IMR-90 (cell line): ENCODE data around the gene ABCC4. TPM values are rescaled to one million over a fixed set of nuclear protein-coding genes. Genes with fewer than 3 reads are reported as not detected.

Experiments
- ATAC-seq: fragments of 200-7000 bp; cut with Tn5 transposase; 2 replicates; pipeline ENCODE4 v1.9.1; 2020; ENCODE audit warnings: low read depth, mild to moderate bottlenecking, moderate library complexity
- BruUV-seq: library from RNA; stranded (reverse); fragments of 400-500 nt; replicated peaks from 2 replicates; lab custom pipeline; 2021; lab: Mats Ljungman, UMichigan
- CTCF ChIA-PET: fragments of 300-600 bp; formaldehyde crosslinking; extraction: SDS; loops from one replicate; lab custom pipeline; 2021; ENCODE audit warnings: antibody characterized with exemption; lab: Yijun Ruan, JAX
- POLR2A ChIA-PET: fragments of 300-600 bp; sonication (Branson Sonifier 250); formaldehyde crosslinking; loops from one replicate; lab custom pipeline; 2022; ENCODE audit warnings: antibody characterized with exemption; ENCODE audit not compliant: unreplicated experiment; lab: Charles Lee
- DNase-seq: peaks from one replicate; pipeline ENCODE4 v3.0.0; 2013
- H2AFZ ChIP-seq: replicated peaks from 2 replicates; pipeline ENCODE3; 2013; ENCODE audit warnings: low read length, mild to moderate bottlenecking; ENCODE audit not compliant: poor library complexity
- H2AK5ac ChIP-seq: 2 replicates; pipeline ENCODE4 v1.6.1; 2013; ENCODE audit warnings: low read depth, low read length, inconsistent platforms
- H2AK9ac ChIP-seq: replicated peaks from 2 replicates; pipeline ENCODE3; 2013; ENCODE audit warnings: mild to moderate bottlenecking, low read depth, low read length, moderate library complexity; ENCODE audit not compliant: poor library complexity
- H2BK120ac ChIP-seq: 2 replicates; pipeline ENCODE4 v1.6.1; 2013; ENCODE audit warnings: low read depth, low read length, inconsistent platforms
- H2BK15ac ChIP-seq: 3 replicates; pipeline ENCODE4 v1.6.1; 2013; ENCODE audit warnings: low read depth, low read length, inconsistent platforms
- H2BK20ac ChIP-seq: 2 replicates; pipeline ENCODE4 v1.6.1; 2013; ENCODE audit warnings: low read depth, mild to moderate bottlenecking, inconsistent platforms, low read length, moderate library complexity
- H2BK5ac ChIP-seq: 2 replicates; pipeline ENCODE4 v1.6.1; 2013; ENCODE audit warnings: mild to moderate bottlenecking, low read depth, low read length, inconsistent platforms; ENCODE audit not compliant: poor library complexity, severe bottlenecking
- H3K14ac ChIP-seq: replicated peaks from 2 replicates; pipeline ENCODE4 v1.6.1; 2013; ENCODE audit warnings: low read depth, low read length, inconsistent platforms
- H3K18ac ChIP-seq: 2 replicates; pipeline ENCODE4 v1.6.1; 2013; ENCODE audit warnings: low read depth, low read length, control low read depth
- H3K23ac ChIP-seq: 2 replicates; pipeline ENCODE4 v1.6.1; 2013; ENCODE audit warnings: low read depth, low read length, inconsistent platforms
- H3K27ac ChIP-seq: 2 replicates; pipeline ENCODE4 v1.5.1; 2013; ENCODE audit warnings: mild to moderate bottlenecking, control low read depth, low read length; ENCODE audit not compliant: insufficient read depth
- H3K27me3 ChIP-seq: 2 replicates; pipeline ENCODE4 v1.6.1; 2013; ENCODE audit warnings: low read length; ENCODE audit not compliant: control insufficient read depth, insufficient read depth
- H3K36me3 ChIP-seq: 2 replicates; pipeline ENCODE4 v1.6.1; 2013; ENCODE audit warnings: low read length, mixed read lengths; ENCODE audit not compliant: control insufficient read depth, insufficient read depth
- H3K4ac ChIP-seq: 2 replicates; pipeline ENCODE4 v1.6.1; 2013; ENCODE audit warnings: low read depth, low read length, inconsistent platforms
- H3K4me1 ChIP-seq: 2 replicates; pipeline ENCODE4 v1.6.1; 2013; ENCODE audit warnings: low read length, mixed read lengths; ENCODE audit not compliant: control insufficient read depth, insufficient read depth
- H3K4me2 ChIP-seq: 2 replicates; pipeline ENCODE4 v1.6.1; 2013; ENCODE audit warnings: low read depth, mild to moderate bottlenecking, control low read depth, low read length, moderate library complexity
- H3K4me3 ChIP-seq: 2 replicates; pipeline ENCODE4 v1.5.1; 2013; ENCODE audit warnings: low read depth, mild to moderate bottlenecking, control low read depth, low read length, moderate library complexity; ENCODE audit not compliant: insufficient read depth
- H3K56ac ChIP-seq: 2 replicates; pipeline ENCODE4 v1.6.1; 2013; ENCODE audit warnings: low read length, inconsistent platforms; ENCODE audit not compliant: insufficient read depth; ENCODE audit errors: extremely low read depth
- H3K79me1 ChIP-seq, 2 experiments: 2 replicates each; pipeline ENCODE4 v1.6.1; 2013; ENCODE audit warnings: low read length in 2 of 2, inconsistent platforms in 1 of 2, low read depth in 1 of 2
- H3K9ac ChIP-seq: 2 replicates; pipeline ENCODE4 v1.6.1; 2013; ENCODE audit warnings: low read depth, low read length, control low read depth
- H3K9me1 ChIP-seq: 2 replicates; pipeline ENCODE4 v1.6.1; 2013; ENCODE audit warnings: low read length, inconsistent platforms; ENCODE audit not compliant: insufficient read depth
- H3K9me3 ChIP-seq: 2 replicates; pipeline ENCODE4 v1.6.1; 2013; ENCODE audit warnings: low read length; ENCODE audit not compliant: control insufficient read depth, insufficient read depth
- H4K20me1 ChIP-seq: 2 replicates; pipeline ENCODE4 v1.6.1; 2013; ENCODE audit warnings: low read length, inconsistent platforms; ENCODE audit not compliant: insufficient read depth
- H4K5ac ChIP-seq: 2 replicates; pipeline ENCODE4 v1.6.1; 2013; ENCODE audit warnings: mild to moderate bottlenecking, low read depth, low read length, control low read depth
- H4K8ac ChIP-seq, 2 experiments: 2 replicates each; pipeline ENCODE4 v1.6.1; 2013; ENCODE audit warnings: low read depth in 2 of 2, low read length in 2 of 2, control low read depth in 1 of 2, inconsistent platforms in 1 of 2
- H4K91ac ChIP-seq: 2 replicates; pipeline ENCODE4 v1.6.1; 2013; ENCODE audit warnings: low read depth, low read length, inconsistent platforms; ENCODE audit not compliant: insufficient read depth
- CHD1 ChIP-seq: IDR thresholded peaks from 2 replicates; pipeline ENCODE4 v1.6.1; 2012; ENCODE audit warnings: low read depth, low read length, improper control_type of control experiment
- ELK1 ChIP-seq: fragments of 150-350 bp; IDR thresholded peaks from 2 replicates; pipeline ENCODE4 v1.6.1; 2016; ENCODE audit warnings: low read depth, mild to moderate bottlenecking, low read length, moderate library complexity, borderline replicate concordance
- FOS ChIP-seq: fragments of 150-350 bp; IDR thresholded peaks from 2 replicates; pipeline ENCODE4 v1.6.1; 2016; ENCODE audit warnings: low read depth, low read length
- POLR2A ChIP-seq: IDR thresholded peaks from 2 replicates; pipeline ENCODE4 v1.6.1; 2012; ENCODE audit warnings: mild to moderate bottlenecking, low read depth, low read length
- RCOR1 ChIP-seq: IDR thresholded peaks from 2 replicates; pipeline ENCODE4 v1.6.1; 2012; ENCODE audit warnings: mild to moderate bottlenecking, low read length, improper control_type of control experiment; ENCODE audit not compliant: insufficient replicate concordance
- RFX5 ChIP-seq: IDR thresholded peaks from 2 replicates; pipeline ENCODE4 v1.8.0; 2012; ENCODE audit warnings: low read depth, mild to moderate bottlenecking, low read length, moderate library complexity
- WGBS, 2 experiments: methylation state at CpG; one replicate each; pipeline versions ENCODE4 v1.1.5 to v1.1.7; 2013; ENCODE audit warnings: missing lambda C conversion rate in 2 of 2; ENCODE audit not compliant: insufficient read length in 1 of 2; ENCODE audit errors: extremely low coverage in 2 of 2; 5-methylcytosine and 5-hydroxymethylcytosine counted together
- dilution Hi-C: fragments of 300-500 bp; cut with HindIII; formaldehyde crosslinking; loops from one replicate; pipeline ENCODE4 v1.14.3; 2018; ENCODE audit warnings: low sequenced_read_pairs; ENCODE audit not compliant: unreplicated experiment
- in situ Hi-C: fragments of 300-500 bp; cut with MboI; formaldehyde crosslinking; loops from 3 replicates; pipeline ENCODE4 v1.14.3; 2019; ENCODE audit warnings: low sequenced_read_pairs, inconsistent platforms, mixed read lengths
- intact Hi-C: fragments of 100-400 bp; cut with micrococcal nuclease; formaldehyde crosslinking; loops from 2 replicates; pipeline ENCODE4 v1.10.0; 2022
- polyA plus RNA-seq, 3 experiments: library from polyadenylated mRNA; depleted of rRNA; stranded (reverse); fragments of >200 nt; gene quantifications; 2 replicates each; pipeline ENCODE4 v1.2.3, GENCODE V29; 2012; ENCODE audit warnings: low replicate concordance in 1 of 3
- total RNA-seq: library from RNA; depleted of rRNA; stranded (reverse); fragments of >200 nt; gene quantifications from 2 replicates; pipeline ENCODE4 v1.2.3, GENCODE V29; 2012

The ABCC4 gene
- total and polyA plus RNA-seq, 2 of the 4 experiments (the other 2 are of a cell fraction) = 16.6 to 41.4 TPM

GRCh38 chr13:95243207-95243606, 58.0 kb downstream of the ABCC4 start:
- peaks cover 39 to 82% of the 10 kb centered on the region in 2 experiments for H3K79me1 ChIP-seq
- no peak overlapping the region for H2AFZ ChIP-seq
- 0 out of 2 replicates have a peak overlapping the region, but pooled peaks have one; percentile 13 for H3K14ac ChIP-seq
- dilution Hi-C loops = no loop called here
- no peak overlapping the region for H3K4me2 ChIP-seq
- peak overlapping the region; percentile 66 for H3K4ac ChIP-seq
- H4K20me1 ChIP-seq = peaks cover 10% of the 10 kb centered on the region
- H3K4me1 ChIP-seq = peaks cover 15% of the 10 kb centered on the region
- 0 out of 2 replicates have a peak overlapping the region, but pooled peaks have one; percentile 34 for H4K91ac ChIP-seq
- H3K9me1 ChIP-seq = peaks cover 28% of the 10 kb centered on the region
- peak overlapping the region; percentile 35; the same call in 1 of the 2 replicates for H4K5ac ChIP-seq
- in situ Hi-C loops = no loop called here
- H2BK20ac ChIP-seq = no peak overlapping the region
- ChIA-PET POLR2A (no interaction called here), CTCF (no interaction called here)
- H4K8ac ChIP-seq = peak overlapping the region in 1 of 2 experiments; percentile 21; a peak in 1 of 4 replicates
- H3K36me3 ChIP-seq = peaks cover 34% of the 10 kb centered on the region
- H2BK120ac ChIP-seq = no peak overlapping the region
- BruUV-seq = no TSS peak
- no peaks in the 10 kb centered on the region for H3K27me3 ChIP-seq
- H3K9ac ChIP-seq = no peak overlapping the region
- H2AK9ac ChIP-seq = peak overlapping the region; percentile 60
- H2BK5ac ChIP-seq = no peak overlapping the region
- peak overlapping the region; percentile 64; the same call in 1 of the 2 replicates for H2AK5ac ChIP-seq
- H2BK15ac ChIP-seq = no peak overlapping the region
- H3K9me3 ChIP-seq = no peaks in the 10 kb centered on the region
- TF ChIP-seq CHD1 (no peak), POLR2A (no peak), RFX5 (no peak), FOS (no peak), RCOR1 (no peak), ELK1 (no peak)
- WGBS, 2 experiments = 55% methylated on average over 5 of the region's 7 CpGs; no CpG with 5 or more reads in 1 of the 2 experiments
- no peak for DNase-seq
- ATAC-seq = no peak
- intact Hi-C loops = no loop called here
- no peak overlapping the region; the same call in 1 of the 2 replicates for H3K18ac ChIP-seq
- H3K23ac ChIP-seq = peak overlapping the region; percentile 45; the same call in 1 of the 2 replicates
- H3K27ac ChIP-seq = no peak overlapping the region
- H3K56ac ChIP-seq = no peak overlapping the region
- H3K4me3 ChIP-seq = no peak overlapping the region
